B cell (primary cell): ENCODE results near the gene FATE1.

Experiments
- EZH2 ChIP-seq: IDR thresholded peaks from 2 replicates; pipeline ENCODE4 v1.6.1; 2012; ENCODE audit warnings: borderline replicate concordance, low read depth, mild to moderate bottlenecking, moderate library complexity, low read length; ENCODE audit not compliant: insufficient read depth, poor library complexity, severe bottlenecking
- TF ChIP-seq, protein P1 (sequence below): fragments of 200-600 bp; IDR thresholded peaks from one replicate; pipeline ENCODE4 v1.8.0; 2022; ENCODE audit warnings: antibody characterized with exemption, mild to moderate bottlenecking

DNA sequence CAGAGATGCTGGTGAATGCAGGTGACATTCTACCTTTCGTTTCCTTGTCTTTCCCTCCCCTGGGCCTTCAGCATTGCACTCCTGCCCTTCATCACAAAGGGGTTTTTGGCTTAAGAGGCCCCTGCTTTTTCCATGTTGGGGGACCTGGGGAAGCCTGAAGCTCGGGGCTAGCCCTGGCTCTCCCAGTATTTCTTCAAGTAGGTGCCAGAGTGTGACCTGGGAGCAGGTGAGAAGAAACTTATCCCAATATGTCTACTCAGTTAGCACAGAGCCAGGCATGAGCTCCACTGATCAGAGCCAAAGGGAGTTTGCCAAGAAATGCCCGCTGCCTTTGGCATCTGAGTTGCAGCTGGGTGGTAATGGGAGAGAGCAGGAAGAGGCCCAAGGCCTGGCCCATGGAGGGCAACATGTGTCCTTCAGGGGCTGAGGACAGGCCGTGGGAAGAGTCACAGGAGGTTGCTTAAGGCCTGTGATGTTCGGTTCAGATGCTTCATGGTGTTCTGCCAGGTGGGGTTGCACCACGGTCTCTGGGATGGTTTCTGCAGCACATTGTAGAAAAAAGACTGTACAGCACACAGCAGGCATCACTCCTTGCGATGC is 13.0 kb upstream of the FATE1 start:
- TF ChIP-seq, protein P1, sequence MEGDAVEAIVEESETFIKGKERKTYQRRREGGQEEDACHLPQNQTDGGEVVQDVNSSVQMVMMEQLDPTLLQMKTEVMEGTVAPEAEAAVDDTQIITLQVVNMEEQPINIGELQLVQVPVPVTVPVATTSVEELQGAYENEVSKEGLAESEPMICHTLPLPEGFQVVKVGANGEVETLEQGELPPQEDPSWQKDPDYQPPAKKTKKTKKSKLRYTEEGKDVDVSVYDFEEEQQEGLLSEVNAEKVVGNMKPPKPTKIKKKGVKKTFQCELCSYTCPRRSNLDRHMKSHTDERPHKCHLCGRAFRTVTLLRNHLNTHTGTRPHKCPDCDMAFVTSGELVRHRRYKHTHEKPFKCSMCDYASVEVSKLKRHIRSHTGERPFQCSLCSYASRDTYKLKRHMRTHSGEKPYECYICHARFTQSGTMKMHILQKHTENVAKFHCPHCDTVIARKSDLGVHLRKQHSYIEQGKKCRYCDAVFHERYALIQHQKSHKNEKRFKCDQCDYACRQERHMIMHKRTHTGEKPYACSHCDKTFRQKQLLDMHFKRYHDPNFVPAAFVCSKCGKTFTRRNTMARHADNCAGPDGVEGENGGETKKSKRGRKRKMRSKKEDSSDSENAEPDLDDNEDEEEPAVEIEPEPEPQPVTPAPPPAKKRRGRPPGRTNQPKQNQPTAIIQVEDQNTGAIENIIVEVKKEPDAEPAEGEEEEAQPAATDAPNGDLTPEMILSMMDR, result no peak
- TF ChIP-seq EZH2, result no peak
